Measurements from ENCODE around the gene SOX4.
"Not testable (repeated sequence)": the region's sequence is repeated elsewhere in the genome, so short reads cannot be mapped to it uniquely, and the experiment has no call there.

The SOX4 gene

GRCh38 chr6:21593412-21593926, at the start of gene SOX4:
Gene SOX4, plus strand, starts transcription at chr6:21593751. Its CDS starts 784 bp downstream, at chr6:21594535.
- DNase-seq = peak; percentile 26

DNA sequence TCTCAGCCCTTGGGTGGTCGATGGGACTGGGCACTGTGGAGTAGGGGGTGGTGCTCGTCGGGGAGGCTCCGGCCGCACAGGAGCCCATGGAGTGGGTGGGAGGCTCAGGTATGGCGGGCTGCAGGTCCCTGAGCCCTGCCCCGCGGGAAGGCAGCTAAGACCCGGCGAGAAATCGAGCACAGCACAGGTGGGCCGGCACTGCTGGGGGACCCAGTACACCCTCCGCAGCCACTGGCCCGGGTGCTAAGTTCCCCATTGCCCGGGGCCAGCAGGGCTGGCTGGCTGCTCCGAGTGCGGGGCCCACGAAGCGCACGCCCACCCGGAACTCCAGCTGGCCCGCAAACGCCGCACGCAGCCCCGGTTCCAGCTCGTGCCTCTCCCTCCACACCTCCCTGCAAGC, 41.3 kb upstream of the SOX4 start:
- not testable (repeated sequence) for DNase-seq

DNA sequence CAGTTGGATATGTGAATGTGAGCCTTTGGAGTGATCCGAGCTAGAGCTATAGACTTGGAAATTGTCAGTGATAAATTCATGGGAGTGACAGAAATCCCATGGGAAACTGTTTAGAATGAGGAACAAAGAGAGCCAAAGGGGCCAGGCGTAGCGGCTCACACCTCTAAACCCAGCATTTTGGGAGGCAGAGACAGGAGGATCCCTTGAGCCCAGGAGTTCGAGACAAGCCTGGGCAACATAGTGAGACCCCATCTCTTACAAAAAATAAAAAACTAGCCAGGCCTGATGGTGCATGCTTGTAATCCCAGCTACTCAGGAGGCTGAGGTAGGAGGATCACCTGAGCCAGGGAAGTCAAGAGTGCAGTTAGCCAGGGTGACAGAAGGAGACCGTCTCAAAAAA, 39.3 kb upstream of the SOX4 start:
- no peak for DNase-seq

DNA sequence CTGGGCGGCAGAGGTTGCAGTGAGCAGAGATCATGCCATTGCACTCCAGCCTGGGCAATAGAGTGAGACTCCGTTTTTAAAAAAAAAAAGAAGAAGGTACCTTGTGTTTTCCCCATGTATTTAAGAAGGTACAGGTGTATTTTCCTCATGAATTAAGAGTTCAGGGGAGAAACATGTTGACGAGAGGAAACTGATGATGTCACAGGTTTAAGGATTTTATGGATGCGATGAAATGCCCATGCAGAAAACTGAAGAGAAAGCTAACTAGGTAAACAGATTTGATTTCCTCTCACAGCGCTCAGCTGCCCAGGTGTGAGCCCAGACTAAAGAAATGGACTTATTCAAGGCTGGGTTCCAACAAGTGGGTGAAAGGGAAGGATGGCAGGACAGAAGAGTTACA, 38.4 kb upstream of the SOX4 start:
- no peak for DNase-seq

- DNase-seq = no peak
Measured at GRCh38 chr6:21556511-21556910, 37.0 kb upstream of the SOX4 start.

GRCh38 chr6:21556968-21557721, 36.4 kb upstream of the SOX4 start:
- DNase-seq = no peak

DNA sequence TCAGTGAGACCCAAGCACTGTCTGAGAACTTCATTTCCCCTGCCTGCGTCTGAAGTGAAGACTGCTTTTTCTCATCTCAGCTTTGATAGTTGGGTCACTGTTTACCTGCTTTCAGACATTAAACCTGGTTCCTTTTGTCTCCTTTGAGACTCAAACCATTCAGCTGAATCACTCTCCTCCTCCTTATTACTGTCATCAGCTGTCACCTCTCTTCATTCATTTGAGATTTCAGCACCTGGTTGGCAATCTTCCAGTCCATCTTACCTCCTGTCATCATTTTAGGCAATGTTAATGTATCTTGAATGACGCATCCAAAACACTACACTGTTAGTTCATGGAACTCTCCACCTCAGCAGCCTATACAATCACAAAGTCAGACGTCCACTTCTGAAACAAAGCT, 34.3 kb upstream of the SOX4 start:
- DNase-seq = no peak

DNA sequence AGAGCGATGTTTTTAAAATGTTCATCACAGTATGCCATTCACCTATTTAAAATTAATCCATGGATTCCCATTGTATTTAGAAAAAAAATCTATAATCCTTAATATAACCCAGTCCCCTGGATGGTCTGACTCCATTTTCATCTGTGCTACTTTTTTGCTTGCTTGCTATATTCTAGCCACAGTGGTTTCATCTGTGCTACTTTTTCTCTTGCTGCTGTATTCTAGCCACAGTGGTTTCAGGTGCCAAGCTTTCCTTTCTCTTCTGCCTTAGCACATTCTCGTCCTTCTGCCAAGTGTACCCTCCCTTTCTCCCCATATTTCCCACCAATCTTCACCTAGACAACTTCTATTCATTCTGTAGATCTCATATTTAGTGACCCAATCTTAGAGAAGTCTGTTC, 33.3 kb upstream of the SOX4 start:
- DNase-seq = no peak

DNA sequence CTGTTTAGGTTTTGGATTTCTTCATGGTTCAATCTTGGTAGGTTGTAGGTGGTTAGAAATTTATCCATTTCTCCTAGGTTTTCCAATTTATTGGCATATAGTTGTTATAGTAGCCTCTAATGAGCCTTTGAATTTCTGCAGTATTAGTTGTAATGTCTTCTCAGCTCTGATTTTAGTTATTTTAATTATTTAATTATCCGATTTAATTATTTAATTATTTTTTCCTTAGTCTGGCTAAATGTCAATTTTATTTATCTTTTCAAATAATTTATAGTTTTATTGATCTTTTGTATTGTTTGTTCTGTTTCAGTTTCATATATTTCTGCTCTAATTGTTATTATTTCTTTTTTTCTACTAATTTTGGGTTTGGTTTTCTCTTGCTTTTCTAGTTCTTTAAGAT, 28.1 kb upstream of the SOX4 start:
- DNase-seq = no peak

GRCh38 chr6:21578523-21578922, 15.0 kb upstream of the SOX4 start:
- no peak for DNase-seq

DNA sequence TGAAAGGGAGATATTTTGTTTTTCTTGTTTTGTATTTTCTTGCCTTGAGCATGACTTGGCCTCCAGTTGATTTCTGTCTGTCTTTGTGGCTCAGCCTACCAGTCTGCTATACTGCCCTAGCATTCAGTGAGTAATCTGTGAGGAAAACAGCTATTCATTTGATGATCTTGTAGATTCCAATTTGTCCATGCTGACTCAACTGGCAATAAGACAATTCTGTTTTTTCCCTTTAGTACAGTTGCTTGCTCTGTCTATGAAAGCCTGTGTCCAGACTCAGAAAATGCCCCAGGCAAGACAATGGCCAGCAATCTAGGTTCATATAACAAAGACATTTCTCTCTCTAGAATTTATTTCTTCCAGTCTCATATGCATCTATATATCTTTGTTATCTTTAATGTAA, 10.9 kb upstream of the SOX4 start:
- DNase-seq = no peak

- no peak for DNase-seq
Measured at GRCh38 chr6:21586300-21586699, 7.3 kb upstream of the SOX4 start.

- DNase-seq = no peak
Measured at GRCh38 chr6:21586740-21587178, 6.8 kb upstream of the SOX4 start.

DNA sequence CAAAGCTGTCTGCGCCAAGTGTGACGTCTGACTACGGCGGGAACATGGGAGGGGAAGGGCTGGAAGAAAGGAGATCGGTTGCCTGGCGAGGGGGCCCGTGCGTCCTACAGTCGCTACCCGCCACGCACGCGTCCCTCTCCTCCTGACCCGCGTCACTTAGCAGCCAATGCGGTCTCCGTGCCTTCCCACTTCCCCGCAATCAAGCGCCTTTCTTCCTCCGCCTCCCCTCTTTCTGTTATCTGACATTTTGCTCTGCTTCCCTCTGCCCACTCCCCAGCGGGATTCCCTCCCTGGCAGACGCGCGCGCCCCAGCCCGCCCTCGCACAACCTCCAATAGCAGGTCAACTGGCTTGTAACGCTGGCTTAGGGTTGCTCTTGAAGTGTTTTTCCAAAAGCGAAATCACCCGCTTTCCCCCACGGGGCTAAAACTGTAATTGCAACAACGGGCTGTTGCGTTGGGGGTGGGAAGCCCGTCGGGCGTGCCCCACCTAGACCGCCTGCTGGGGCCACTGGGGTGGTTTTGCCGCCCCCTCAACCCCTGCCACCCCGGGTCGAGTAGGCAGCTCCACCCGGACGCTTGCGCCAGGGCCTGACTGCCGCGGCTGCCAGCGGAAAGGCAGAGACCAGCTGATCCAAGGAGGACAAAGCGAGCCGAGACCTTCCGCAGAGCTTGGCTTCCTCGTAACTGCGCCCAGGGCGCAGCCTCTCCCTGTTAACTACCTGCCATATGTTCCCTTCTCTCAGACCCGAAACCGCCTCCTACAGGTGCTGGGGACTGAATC, 6.2 kb upstream of the SOX4 start:
- no peak for DNase-seq

DNA sequence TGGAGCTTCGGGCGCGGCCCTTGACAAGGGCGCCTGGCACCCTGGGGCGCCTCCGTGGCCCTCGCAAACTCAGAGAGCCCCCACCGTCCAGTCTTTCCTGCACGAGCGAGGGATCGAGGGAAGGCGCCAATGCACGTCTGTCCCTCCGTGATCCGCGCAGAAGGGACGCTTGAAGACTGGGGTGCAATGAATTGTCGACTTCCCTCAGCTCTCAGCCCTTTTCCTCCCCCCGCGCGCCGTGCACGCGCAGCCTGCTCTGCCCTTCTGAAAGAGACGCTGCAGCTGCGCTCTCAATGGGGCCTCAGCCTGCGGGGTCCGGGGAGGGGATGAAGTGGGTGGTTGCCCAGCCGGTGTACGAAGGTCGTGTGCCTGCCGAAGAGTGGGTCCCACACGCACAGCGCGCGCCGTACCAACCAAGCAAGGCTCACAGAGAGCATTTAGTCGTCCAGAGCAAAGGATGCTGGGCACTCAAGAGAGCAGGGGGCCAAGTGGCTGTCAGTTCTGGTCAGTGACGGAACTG, 5.5 kb upstream of the SOX4 start:
- no peak for DNase-seq

DNA sequence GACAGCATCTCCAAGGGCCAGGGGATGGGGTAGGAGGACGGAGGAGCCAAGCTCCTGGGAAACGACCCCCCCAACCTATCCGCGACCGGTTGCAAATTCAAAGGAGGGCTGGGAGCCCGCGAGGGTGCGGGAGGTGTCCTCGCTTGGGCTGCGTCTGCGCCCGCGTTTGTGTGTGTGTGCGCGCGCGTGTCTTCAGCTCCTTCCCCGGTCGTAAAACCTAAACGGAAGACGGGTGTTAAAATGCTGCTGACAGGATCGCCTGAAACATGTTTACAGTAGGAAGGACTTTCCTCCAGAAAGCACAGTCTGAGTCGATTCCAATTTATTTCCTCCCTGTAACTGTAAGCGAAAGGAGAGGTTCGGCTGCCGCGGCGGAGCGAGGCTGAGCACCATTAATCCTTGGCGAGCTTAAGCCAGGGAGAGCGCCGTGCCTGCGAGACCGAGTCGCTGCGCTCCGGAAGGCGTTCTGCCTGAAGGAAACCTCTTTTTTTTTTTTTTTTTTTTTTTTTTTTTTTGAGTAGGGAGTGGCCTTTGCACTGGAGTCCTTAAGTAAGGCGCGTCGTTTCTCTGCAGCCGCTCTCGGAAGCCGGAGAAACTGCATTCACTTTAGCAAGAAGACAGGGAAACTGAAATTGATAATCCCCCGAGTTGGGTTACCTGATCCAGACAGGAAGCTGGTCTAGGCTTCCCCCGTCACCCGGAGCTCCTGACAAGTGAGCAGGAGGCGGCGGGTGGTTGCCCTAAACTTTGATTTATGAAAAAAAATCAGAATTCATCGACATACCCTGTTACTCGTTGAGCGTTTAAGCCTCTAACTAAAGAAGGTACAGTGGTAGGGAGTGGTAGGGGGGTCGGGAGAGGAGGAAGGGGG, 4.8 kb upstream of the SOX4 start:
- DNase-seq = no peak

GRCh38 chr6:21589352-21590345, 3.9 kb upstream of the SOX4 start:
- DNase-seq = peak; percentile 59

DNA sequence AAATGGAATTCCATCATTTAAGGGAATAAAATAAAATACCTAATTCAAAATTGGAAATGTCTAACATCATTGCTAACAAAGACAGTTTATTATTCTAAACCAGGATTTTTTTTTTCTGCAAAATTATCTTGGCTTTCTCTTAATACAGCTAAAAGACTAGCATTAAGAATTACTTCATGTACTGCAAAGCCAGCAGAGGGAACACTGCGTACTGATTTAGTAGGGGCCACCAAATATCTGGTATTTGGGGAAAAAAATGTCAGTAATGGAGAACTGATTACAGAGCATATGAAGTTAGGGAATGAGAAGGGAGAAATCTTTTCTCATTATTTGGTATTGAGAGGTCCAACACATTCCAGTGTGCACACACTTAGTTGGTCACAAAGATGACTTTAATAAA, 3.2 kb upstream of the SOX4 start:
- no peak for DNase-seq

GRCh38 chr6:21591446-21591845, 2.1 kb upstream of the SOX4 start:
- DNase-seq = no peak

GRCh38 chr6:21592953-21593352, 598 bp upstream of the SOX4 start:
- no peak for DNase-seq

- DNase-seq = no peak
Measured at GRCh38 chr6:21593927-21594415, 420 bp downstream of the SOX4 start.

Data from activated CD4-positive, alpha-beta T cell treated with anti-CD3 and anti-CD28 coated beads for 1 hour (primary cell).